HPDE6-E6E7 (cell line): Measurements from ENCODE around the gene CNOT6.
"Not testable (repeated sequence)": the region's sequence is repeated elsewhere in the genome, so short reads cannot be mapped to it uniquely, and the experiment has no call there.

Source experiments
- DNase-seq: peaks from one replicate; pipeline ENCODE4 v3.0.0; 2011; ENCODE audit warnings: missing footprints; ENCODE audit errors: extremely low spot score

Gene CNOT6

GRCh38 chr5:180516440-180516839, 22.3 kb downstream of the CNOT6 start:
- no peak for DNase-seq

DNA sequence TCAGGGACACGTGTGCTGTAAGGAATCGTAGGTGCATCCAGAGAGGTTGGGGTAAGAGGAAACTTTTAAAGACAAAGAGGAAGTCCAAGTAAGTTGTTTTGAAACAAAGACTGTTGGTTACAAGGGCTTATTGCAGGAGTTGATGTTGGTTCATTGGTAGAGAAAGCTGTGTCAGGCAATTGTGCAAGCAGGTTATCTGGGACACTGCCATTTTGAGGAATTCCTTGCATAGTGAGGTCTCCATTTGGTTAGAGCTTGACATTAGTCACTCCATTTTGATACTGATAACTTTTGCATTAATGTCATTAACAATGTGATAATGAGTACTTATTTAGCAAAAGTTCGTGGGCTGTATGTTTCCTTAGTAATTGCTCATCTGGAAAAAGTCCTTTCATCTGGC, 24.9 kb downstream of the CNOT6 start:
- no peak for DNase-seq

GRCh38 chr5:180521101-180521500, 26.9 kb downstream of the CNOT6 start:
- peak; percentile 27 for DNase-seq

DNA sequence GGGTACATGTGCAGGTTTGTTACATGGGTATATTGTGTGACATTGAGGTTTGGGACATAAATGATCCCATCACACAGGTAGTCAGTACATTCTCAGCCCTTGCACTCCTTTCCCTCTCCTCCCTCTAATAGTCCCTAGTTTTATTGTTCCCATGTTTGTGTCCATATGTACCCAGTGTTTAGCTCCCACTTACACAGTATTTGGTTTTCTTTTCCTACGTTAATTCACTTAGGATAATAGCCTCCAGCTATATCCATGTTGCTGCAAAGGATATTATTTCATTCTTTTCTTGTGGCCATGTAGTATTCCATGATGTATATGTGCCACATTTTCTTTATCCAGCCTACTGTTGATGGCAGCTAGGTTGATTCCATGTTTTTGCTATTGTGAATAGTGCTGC, 27.4 kb downstream of the CNOT6 start:
- no peak for DNase-seq

- no peak for DNase-seq
Measured at GRCh38 chr5:180522330-180522729, 28.2 kb downstream of the CNOT6 start.

- DNase-seq, result no peak
Measured at GRCh38 chr5:180523629-180524466, 29.7 kb downstream of the CNOT6 start.

DNA sequence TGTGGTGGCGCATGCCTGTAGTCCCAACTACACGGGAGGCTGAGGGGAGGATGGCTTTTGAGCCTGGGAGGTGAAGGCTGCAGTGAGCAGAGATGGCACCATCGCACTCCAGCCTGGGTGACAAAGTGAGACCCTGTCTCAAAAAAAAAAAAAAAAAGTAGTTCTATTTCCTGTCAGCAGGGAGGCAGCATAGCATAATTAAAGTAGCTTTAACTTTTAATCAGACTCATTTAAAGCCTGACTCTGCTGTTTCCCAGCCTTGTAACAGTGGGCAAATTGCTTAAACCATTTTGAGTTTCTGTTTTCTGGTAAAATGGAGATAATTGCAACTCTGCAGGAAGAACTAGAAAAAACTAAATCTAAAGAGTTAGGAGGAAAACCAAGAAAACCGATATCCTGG, 31.2 kb downstream of the CNOT6 start:
- DNase-seq, result no peak

DNA sequence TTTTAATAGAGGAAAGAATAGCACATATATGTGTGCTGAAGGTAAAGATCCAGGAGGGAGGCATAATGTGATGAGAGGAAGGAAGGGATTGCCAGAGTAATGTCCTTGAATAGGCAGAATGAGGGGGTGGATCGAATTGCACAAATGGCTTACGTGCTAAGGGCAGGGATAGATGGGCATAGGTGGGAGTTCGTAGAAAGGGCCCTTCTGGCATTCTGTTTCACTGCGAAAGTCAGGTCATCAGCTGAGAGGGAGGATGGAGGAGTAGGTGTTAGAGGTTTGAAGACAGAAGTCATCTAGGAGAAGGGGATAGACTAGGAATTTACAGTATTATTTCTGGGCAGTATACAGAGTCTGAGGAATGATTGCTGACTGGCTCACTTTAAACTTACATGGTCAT, 32.1 kb downstream of the CNOT6 start:
- DNase-seq, result no peak

DNA sequence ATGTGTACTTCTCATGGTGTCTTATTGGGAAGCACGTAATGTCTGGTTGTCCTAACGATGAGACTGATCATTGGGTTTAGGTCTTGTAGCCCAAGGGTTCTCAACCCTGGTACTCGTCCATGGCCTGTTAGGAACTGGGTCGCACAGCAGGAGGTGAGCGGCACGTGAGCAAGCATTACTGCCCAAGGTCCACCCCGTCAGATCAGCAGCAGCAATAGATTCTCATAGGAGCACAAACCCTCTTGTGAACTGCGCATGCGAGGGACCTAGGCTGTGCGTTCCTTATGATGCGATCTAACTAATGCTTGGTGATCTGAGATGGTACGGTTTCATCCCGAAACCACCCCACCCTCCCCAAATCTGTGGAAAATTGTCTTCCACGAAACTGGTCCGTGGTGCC, 33.5 kb downstream of the CNOT6 start:
- DNase-seq, result no peak

DNA sequence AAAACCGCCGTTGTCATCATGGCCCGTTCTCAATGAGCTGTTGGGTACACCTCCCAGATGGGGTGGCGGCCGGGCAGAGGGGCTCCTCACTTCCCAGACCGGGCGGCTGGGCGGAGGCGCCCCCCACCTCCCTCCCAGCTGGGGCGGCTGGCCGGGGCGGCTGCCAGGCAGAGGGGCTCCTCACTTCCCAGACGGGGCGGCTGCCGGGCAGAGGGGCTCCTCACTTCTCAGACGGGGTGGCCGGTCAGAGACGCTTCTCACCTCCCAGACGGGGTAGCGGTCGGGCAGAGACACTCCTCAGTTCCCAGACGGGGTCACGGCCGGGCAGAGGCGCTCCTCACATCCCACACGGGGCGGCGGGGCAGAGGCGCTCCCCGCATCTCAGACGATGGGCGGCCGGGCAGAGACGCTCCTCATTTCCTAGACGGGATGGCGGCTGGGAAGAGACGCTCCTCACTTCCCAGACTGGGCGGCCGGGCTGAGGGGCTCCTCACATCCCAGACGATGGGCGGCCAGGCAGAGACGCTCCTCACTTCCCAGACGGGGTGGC, 36.9 kb downstream of the CNOT6 start:
- DNase-seq, result not testable (repeated sequence)

- DNase-seq, result no peak
Measured at GRCh38 chr5:180532268-180532667, 38.1 kb downstream of the CNOT6 start.

GRCh38 chr5:180533845-180534244, 39.7 kb downstream of the CNOT6 start:
- no peak for DNase-seq

- DNase-seq, result no peak
Measured at GRCh38 chr5:180535573-180535972, 41.4 kb downstream of the CNOT6 start.

GRCh38 chr5:180540050-180540694, 46.0 kb downstream of the CNOT6 start:
- no peak for DNase-seq

GRCh38 chr5:180541710-180542109, 47.5 kb downstream of the CNOT6 start:
- no peak for DNase-seq

DNA sequence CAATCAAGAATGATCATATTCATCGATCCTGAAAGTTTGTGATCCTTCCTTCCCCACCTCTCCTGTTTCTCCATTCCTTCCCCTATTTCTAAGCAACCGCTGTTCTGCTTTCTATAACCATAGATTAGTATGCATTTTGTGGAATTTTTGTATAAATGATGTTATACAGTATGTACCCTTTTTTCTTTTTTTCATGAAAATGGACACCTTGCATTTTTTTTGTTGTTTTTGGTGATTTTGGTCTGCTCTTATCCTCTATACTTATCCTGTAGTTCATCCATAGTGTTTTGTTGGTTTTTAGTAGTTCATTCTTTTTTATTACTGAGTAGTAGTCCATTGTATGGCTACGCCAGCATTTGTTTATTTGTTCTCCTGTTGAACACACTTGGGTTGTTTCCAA, 51.1 kb downstream of the CNOT6 start:
- no peak for DNase-seq

GRCh38 chr5:180548563-180548962, 54.4 kb downstream of the CNOT6 start:
- no peak for DNase-seq

- DNase-seq, result no peak
Measured at GRCh38 chr5:180553530-180553929, 59.4 kb downstream of the CNOT6 start.

DNA sequence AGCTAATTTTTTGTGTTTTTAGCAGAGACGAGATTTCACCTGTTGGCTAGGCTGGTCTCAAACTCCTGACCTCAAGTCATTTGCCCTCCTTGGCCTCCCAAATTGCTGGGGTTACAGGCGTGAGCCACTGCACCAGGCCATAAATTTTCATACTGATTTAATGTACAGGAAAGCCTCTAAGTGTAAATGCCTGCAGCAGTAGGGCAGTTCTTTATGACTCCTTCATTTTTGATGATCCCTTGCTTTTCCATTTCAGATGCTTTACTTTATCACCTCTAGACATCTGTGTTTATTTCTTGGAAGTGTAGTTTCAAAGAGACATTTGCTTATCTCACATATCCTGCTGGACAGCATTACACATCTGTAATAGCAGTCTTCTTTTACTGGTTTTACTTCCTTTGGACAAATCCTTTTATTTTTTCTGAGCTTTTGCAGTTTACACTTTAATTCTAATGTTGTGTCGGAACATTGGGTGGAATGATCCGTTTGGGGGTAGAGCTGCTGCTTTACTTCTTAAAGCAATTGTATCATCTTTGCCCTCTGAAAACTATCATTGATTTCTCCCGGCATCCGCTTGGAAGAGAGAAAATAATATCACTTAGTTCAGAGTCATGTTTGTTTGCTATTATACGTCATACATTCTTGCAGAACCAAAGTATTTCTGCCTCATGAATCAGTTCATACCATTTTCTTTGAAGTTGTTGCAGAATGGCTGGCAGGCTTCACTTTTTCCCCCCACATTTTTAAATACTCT, 61.2 kb downstream of the CNOT6 start:
- no peak for DNase-seq

DNA sequence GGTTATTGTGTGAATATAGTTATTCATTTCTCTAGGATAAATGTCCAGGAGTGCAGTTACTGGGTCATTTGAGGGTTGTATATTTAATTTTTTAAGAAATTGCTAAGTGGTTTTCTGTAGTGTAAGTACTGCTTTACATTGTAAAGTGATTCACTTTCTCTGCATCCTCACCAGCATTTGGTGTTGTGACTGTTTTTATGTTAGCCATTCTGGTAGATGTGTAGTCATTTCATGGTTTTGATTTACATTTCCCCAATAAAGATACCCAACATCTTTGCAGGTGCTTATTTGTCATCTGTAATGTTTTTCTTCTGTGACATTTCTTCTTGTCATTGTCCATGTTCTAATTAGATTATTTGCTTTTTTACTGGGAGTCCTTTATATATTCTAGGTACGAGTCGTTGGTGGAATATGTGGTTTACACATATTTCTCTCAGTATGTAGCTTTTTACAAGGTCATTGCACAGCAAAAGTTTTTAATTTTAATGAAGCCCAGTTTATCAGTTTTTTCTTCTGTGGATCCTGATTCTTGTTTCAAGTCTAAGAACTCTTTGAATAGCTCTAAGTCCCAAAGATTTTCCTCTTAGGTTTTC, 63.1 kb downstream of the CNOT6 start:
- no peak for DNase-seq

DNA sequence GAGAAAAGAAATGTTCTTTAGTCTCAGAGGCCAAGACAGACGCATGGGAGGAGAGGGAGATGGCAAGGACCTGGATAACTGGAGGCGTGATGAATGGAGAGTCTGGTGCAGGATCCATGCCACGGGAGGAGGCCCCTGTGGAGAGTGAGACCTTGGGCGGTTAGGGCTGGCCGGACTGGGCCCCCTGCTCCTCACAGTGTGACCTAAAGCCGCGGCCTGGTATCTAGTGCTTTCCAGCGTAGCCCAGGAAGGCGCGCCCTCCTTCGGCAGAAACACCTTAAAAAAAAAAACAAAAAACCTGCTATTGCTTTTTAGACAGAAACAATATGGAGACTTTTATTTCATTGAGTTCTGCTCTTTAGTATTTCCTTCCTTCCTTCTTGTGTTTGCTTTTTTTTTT, 64.1 kb downstream of the CNOT6 start:
- DNase-seq, result no peak

DNA sequence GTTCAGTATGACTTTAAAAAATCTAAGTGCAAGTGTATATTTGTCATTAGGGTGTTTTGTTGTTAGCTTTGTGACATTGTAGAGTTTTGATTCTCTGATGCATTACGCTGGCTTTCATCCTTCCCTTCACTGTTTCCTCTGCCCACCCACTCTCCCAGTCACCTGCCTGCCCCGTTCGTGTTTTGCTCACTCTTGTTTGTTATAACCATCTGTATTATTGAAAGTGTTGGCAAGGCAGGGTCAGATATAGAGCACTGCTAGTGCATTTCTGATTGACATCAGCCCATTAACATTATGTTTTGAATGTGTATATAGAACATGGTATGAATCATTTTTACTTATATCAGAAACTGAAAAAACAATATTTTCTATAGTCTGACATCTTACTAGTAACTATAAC, 69.8 kb downstream of the CNOT6 start:
- no peak for DNase-seq
